NCI-H345 (cell line): Measurements from ENCODE around the gene TGIF2.
"Not testable (repeated sequence)": the region's sequence is repeated elsewhere in the genome, so short reads cannot be mapped to it uniquely, and the experiment has no call there.

ENCODE experiments used
- DNase-seq: peaks from one replicate; lab custom pipeline; 2025; lab: John Stamatoyannopoulos, UW

Gene TGIF2

GRCh38 chr20:36578356-36579041 lies 5.1 kb downstream of the TGIF2 start:
- no peak for DNase-seq

- DNase-seq: no peak
These were observed 6.7 kb downstream of the TGIF2 start for GRCh38 chr20:36579996-36580545.

- no peak for DNase-seq
These were observed 8.9 kb downstream of the TGIF2 start for GRCh38 chr20:36582322-36582721.

GRCh38 chr20:36582821-36583220 lies 9.4 kb downstream of the TGIF2 start:
- no peak for DNase-seq

GRCh38 chr20:36584018-36584481 lies 10.7 kb downstream of the TGIF2 start:
- DNase-seq: no peak

- peak; percentile 95 for DNase-seq
These were observed 12.2 kb downstream of the TGIF2 start for GRCh38 chr20:36585410-36586125.

GRCh38 chr20:36587388-36588070 lies 14.1 kb downstream of the TGIF2 start:
- no peak for DNase-seq

- no peak for DNase-seq
These were observed 17.9 kb downstream of the TGIF2 start for GRCh38 chr20:36591281-36591680.

GRCh38 chr20:36591854-36592641 lies 18.7 kb downstream of the TGIF2 start:
- peak; percentile 45 for DNase-seq

GRCh38 chr20:36593347-36593929 lies 20.0 kb downstream of the TGIF2 start:
- no peak for DNase-seq

- DNase-seq: no peak
These were observed 26.5 kb downstream of the TGIF2 start for GRCh38 chr20:36599912-36600345.

- no peak for DNase-seq
These were observed 28.1 kb downstream of the TGIF2 start for GRCh38 chr20:36601540-36601939.

GRCh38 chr20:36604952-36605398 lies 31.6 kb downstream of the TGIF2 start:
- DNase-seq: no peak

- peak; percentile 100 for DNase-seq
These were observed 32.2 kb downstream of the TGIF2 start, which contains the start of gene RAB5IF for GRCh38 chr20:36605399-36606157. RAB5IF (plus strand) TSS chr20:36605779; CDS start chr20:36605952, 173 bp downstream.

- DNase-seq: no peak
These were observed 33.0 kb downstream of the TGIF2 start for GRCh38 chr20:36606158-36607066.

- DNase-seq: no peak
These were observed 34.4 kb downstream of the TGIF2 start for GRCh38 chr20:36607586-36608387.

- not testable (repeated sequence) for DNase-seq
These were observed 35.0 kb downstream of the TGIF2 start for GRCh38 chr20:36608388-36608728.

- DNase-seq: no peak
These were observed 38.2 kb downstream of the TGIF2 start for GRCh38 chr20:36611625-36612024.

- peak; percentile 93 for DNase-seq
These were observed 40.6 kb downstream of the TGIF2 start for GRCh38 chr20:36613974-36614373.
